ENCODE data around the gene TIMP4. TPM values are rescaled to one million over a fixed set of nuclear protein-coding genes. Genes with fewer than 3 reads are reported as not detected.

The TIMP4 gene
- polyA plus RNA-seq (ENCODE audit: insufficient read length in 4 of 4), result 1 to 10 TPM in 3 of 4 donors, under 1 TPM in 1; 0.93 to 7.1 (median 1.4) TPM

DNA sequence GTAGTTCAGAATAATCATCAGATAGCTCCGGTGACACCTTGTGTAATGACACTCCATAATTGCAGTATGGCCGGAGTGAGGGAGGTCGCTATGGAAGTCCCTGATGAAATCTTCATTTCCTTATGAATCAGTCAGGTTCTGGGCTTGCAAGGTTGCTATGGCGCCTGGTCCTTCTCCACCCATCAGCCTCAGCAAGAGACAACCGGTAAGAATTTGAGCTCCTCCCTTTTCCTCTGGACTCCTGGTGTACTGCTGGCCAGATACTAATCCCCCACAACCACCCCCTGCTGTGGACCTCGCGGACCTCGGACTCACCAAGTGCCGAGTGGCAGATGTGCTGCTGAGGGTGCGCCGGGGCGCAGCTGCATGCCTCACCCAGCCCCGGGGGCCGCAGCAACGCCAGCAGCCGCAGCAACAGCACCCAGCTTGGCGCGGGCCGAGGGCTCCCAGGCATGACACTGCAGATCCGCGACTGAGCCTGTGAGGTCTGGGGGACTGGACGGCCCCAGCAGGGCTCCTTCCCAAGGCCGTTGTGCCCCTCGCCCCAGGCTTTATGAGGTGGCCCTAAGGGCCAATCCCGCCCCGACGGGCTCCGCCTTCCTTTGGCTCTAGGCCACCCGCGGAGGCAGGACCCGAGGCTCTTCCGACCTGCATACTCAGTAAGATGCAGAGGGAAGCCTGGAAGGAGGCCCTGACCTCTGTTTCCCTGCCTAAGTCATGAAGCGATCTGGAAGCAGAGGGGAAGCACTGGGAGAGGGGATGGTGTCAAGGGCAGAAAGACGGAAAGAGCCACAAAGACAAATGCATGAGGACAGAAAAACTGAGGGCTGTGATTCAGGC is at the start of gene TIMP4:
Gene TIMP4 (minus strand): TSS at position 526 of the 840 bp plus-strand sequence. CDS start 72 bp downstream, at position 454.
- DNase-seq (ENCODE audit: low read depth in 4 of 4, low spot score in 3 of 4), result no peak

DNA sequence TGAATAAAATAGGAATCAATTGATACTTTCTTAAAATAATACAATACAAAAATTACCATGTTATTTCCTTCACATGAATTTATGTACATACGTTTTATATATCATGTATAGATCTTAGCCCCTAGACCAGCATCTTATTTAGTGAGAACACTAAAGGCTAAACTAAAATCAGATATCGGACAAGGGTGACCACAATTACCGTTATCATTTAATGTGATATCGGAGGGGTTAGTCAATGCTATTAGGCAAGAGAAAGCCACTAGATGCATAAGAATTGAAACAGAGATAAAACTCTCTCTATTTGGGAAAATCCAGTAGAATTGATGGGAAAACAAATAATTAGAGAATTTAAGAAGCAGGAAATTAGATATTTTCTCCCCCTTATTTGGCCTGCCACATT is 46.5 kb upstream of the TIMP4 start:
- no peak for DNase-seq (ENCODE audit: low read depth in 4 of 4, low spot score in 3 of 4)

DNA sequence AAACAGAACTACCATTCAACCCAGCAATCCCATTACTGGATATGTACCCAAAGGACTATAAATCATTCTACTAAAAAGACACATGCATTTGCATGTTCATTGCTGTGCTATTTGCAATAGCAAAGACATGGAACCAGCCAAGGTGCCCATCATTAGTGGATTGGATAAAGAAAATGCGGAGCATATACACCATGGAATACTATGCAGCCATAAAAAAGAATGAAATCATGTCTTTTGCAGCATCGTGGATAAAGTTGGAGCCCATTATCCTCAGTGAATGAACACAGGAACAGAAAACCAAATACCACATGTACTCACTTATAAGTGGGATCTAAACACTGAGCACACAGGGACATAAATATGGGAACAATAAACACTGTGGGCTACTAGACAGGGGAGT is 43.1 kb upstream of the TIMP4 start:
- no peak for DNase-seq (ENCODE audit: low read depth in 4 of 4, low spot score in 3 of 4)

- DNase-seq (ENCODE audit: low read depth in 4 of 4, low spot score in 3 of 4), result no peak
These were observed 39.6 kb upstream of the TIMP4 start for GRCh38 chr3:12198301-12198700.

GRCh38 chr3:12197475-12197874 is 38.8 kb upstream of the TIMP4 start:
- DNase-seq (ENCODE audit: low read depth in 4 of 4, low spot score in 3 of 4), result no peak

DNA sequence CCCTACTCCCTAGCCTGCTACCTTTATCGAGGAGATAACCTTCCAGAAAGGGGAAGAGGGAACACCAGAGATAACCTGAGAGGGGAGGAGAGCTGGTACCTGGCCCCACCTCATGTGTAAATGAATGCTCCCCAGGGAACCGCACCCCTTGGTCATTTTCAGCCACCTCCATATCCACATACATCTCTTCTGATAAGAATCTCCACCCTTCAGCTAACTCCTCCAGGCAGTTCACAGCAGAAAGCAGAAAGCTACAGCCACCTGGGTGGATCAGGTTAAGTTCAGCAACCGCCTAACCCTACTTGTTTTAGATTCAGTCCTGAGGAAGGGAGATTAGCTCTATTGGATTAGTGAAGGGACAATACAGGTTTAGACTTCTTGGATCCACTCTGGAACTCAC is 38.0 kb upstream of the TIMP4 start:
- no peak for DNase-seq (ENCODE audit: low read depth in 4 of 4, low spot score in 3 of 4)

GRCh38 chr3:12195231-12195630 is 36.5 kb upstream of the TIMP4 start:
- DNase-seq (ENCODE audit: low read depth in 4 of 4, low spot score in 3 of 4), result no peak

DNA sequence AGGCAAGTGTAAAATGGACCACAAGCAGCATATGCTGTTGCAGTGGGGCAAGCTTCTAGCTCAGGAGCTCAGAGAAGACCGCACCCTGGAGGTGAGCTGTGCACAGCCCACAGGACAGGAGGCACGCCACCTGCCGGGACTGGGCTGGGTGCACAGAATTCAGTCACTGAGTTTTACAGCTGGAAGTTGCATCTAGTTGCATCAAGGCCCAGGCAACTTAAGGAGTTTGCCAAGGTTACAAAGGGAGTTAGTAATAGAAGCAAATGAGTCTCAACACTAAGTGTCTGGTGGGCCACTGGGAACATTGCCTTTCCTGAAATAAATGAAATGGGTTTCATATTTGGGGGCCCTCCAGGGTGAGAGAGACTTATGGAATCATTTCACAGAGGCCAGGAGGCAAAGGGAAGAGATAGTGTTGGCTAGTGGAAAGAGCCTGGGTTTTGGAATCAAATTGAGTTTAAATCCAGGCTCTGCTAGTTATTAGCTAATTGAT is 36.0 kb upstream of the TIMP4 start:
- no peak for DNase-seq (ENCODE audit: low read depth in 4 of 4, low spot score in 3 of 4)

DNA sequence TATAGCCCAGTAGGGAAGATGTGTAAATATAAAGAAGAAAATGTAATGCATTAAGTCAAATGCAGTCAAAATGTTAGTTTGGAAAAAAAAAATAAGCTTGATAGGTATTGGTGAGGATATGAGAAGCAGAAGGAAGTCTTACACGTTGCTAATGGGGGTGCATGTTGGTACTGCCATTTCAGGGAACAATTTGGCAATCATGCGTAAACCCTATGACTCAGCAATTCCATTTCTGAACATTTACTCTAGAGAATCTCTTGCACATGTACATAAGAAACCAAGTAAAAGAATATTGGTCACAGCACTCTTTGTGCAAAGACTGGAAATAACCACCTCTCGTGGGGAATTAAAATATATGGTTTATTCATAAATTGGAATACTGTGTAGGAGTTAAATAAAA is 35.5 kb upstream of the TIMP4 start:
- no peak for DNase-seq (ENCODE audit: low read depth in 4 of 4, low spot score in 3 of 4)

DNA sequence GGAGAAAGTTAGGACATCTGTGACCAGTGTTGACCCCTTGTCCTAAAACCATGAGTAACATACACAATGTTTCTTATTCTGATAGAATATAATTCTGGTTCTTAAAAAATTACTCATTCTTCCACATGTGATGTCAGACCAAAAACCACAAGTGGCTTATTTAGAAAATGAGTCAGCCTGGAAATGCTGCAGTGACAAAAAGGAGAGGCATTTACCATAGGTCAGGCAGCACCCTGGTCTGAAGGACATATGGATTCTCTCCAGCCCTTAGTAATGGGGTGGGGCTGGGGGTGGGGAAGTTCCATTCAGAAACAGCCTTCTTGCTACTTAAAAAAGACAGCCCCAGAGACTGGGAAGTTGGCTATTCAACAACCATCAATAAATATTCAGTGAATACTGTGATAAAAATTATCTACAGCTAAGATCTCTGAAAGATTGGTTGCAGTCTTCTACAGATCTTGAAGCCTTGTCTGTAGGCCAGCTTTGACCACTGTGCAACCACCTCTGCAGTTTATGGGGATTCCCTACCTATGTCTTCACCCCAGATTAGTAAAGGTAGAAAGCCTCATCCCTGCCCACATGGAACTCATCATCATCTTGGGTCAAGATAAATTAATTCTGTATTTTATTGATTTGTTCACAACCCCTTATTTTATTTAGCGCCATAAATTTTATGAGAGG is 34.9 kb upstream of the TIMP4 start:
- DNase-seq (ENCODE audit: low read depth in 4 of 4, low spot score in 3 of 4), result no peak

DNA sequence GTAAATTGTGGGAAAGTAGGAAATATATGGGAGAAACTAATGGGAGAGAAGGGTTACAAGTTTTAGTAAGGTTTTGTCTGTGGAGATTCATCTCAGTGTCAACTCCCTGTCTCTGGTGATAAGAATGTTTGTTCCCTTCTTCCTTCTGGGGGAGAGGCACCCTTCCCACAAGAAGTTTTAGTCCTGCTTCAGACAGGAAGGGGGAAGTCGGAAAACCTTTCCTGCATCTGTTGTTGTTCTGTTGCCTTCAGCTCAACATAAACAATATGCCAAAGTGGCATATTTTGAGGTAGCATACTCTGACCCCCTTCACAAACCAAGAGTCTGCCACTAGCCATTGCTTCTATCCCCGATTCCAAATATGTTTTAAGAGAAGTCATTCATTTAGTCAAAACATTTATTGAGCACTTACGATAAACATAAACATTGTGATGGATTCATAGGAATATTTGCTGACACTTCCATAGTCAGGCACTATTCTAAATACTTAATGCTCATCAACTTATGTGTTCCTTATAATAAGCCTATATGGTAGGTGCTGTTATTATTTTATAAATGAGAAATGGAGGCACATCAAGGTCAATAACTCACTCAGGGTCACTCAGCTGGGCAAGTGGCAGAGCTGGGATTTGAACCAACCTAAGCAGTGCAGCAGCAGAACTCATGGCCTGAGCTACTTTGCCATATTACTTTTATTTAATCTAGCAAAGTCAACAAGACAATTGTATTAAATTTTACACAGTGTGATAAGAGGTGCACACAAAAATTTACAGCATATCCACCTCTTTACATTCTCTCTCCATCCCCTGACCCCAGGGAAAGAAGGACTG is 34.2 kb upstream of the TIMP4 start:
- no peak for DNase-seq (ENCODE audit: low read depth in 4 of 4, low spot score in 3 of 4)

- no peak for DNase-seq (ENCODE audit: low read depth in 4 of 4, low spot score in 3 of 4)
These were observed 33.5 kb upstream of the TIMP4 start for GRCh38 chr3:12192173-12192572.

- DNase-seq (ENCODE audit: low read depth in 4 of 4, low spot score in 3 of 4), result no peak
These were observed 32.8 kb upstream of the TIMP4 start for GRCh38 chr3:12191559-12191958.

DNA sequence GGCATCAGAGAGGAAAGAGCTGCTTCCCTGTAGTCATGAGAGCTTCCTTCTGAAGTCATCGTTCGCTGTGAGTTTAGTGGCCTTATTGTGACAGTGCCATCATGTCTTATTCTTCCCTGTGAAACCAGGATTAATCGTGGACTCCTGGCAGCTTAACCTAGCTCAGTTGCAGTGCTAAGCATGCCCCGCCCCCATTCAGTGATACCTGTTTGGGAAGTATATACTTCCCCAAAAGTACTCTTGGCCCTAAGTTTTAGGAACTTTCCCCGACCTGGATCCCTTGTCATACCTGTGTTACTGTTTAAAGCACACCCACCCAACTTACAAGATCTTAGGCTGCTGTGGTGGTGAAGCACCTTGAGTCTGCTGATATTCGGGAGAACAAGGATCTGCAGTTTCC is 32.1 kb upstream of the TIMP4 start:
- no peak for DNase-seq (ENCODE audit: low read depth in 4 of 4, low spot score in 3 of 4)

GRCh38 chr3:12190221-12190807 is 31.6 kb upstream of the TIMP4 start:
- no peak for DNase-seq (ENCODE audit: low read depth in 4 of 4, low spot score in 3 of 4)

GRCh38 chr3:12188681-12189287 is 30.1 kb upstream of the TIMP4 start:
- DNase-seq (ENCODE audit: low read depth in 4 of 4, low spot score in 3 of 4), result no peak

DNA sequence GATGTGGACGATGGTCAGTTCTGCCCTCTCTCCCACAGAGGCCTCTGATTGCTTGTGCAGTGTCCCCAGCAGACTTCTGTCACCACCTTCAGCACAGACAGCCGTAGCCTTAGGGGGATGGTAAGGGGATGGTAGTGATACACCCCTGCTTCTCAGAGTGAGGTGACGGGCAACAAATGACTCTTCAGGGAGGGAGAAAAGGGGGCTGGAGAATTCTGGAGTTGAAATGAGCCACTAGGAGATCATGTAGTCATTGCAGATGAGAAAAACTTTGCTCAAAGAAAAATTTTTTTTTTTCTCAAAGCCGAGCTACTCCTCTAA is 29.6 kb upstream of the TIMP4 start:
- no peak for DNase-seq (ENCODE audit: low read depth in 4 of 4, low spot score in 3 of 4)

DNA sequence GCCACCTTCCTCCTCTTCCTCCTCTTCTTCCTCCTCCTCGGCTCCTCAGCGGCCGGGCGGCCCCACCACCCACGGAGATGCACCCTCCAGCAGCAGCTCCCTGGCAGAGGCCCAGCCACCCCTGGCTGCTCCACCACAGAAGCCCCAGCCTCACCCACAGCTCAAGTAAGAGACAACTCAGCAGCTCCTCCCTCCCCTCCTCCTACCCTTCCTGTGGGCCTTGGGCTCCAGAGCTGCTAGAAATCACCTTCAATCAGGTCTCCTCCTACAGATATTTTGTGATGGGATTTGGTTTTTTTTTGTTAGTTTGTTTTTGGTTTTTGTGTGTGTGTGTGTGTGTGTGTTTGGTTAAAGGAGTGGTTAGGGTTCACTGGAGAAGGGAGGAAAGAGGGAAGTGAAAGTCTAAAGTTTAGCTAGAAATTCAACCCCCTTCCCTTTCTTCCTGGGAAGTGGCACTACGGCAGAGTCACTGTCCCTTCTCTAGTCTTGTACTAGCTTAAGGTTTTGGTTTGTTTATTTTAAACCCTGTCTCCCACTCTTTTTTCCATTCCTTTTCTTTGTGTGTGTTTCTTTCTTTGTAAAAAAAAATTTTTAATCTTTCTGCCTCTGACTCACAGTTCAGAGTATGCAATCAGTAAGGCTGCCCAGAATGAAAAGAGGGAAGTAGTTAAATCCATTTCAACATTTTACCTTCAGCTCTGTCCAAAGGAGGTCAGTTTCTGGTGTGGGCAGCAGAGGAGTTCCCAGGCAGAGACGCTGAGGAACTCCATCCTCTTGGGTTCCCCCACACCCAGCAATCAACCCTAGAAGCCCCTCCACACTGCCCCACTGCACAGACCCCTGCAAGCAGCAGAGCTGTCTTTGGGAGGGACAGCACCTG is 29.0 kb upstream of the TIMP4 start:
- DNase-seq (ENCODE audit: low read depth in 4 of 4, low spot score in 3 of 4), result no peak

- no peak for DNase-seq (ENCODE audit: low read depth in 4 of 4, low spot score in 3 of 4)
These were observed 28.0 kb upstream of the TIMP4 start for GRCh38 chr3:12186515-12187286.
